ENCODE data around the gene BMPR1A. TPM values are rescaled to one million over a fixed set of nuclear protein-coding genes. Genes with fewer than 3 reads are reported as not detected.

BMPR1A gene
- total RNA-seq, 1 experiment from 2014 or later: 104 TPM

DNA sequence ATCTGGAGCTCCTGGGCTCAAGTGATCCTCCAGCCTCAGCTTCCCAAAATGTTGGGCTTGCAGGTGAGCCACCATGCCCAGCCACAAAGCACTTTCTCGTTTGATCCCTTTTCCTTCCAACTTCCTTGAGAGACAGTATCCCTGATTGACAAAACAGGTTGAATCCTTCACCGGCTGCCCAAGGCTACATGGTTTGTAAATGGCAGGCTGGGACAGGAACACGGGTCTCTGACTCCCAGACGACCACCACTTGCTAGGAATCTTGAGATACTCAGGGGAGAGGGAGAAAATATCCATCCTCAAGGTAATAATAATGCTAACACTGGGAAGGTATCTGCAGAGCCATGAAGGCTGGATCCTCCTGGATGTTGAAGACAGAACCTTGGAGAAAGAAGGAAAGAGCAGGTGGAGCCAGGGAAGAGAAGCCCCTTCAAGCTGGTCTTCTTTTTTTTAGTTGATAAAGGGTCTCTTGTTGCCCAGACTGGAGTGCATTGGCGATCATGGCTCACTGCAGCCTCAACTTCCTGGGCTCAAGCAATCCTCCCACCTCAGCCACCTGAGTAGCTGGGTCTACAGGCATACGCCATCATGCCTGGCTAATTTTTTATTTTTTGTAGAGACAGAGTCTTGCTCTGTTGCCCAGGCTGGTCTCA, 181.2 kb downstream of the BMPR1A start (continued):
- TF ChIP-seq ZNF532 (CRISPR knock-in tag; IDR thresholded peaks at IDR 0.05; ENCODE audit: borderline replicate concordance) (no peak), FOXP1 (CRISPR knock-in tag; IDR thresholded peaks at IDR 0.05; ENCODE audit: borderline replicate concordance) (no peak), HMGA2 (CRISPR knock-in tag; IDR thresholded peaks at IDR 0.05) (no peak), NFE2L1 (CRISPR knock-in tag; IDR thresholded peaks at IDR 0.05) (no peak)
- TF ChIP-seq, protein P1, sequence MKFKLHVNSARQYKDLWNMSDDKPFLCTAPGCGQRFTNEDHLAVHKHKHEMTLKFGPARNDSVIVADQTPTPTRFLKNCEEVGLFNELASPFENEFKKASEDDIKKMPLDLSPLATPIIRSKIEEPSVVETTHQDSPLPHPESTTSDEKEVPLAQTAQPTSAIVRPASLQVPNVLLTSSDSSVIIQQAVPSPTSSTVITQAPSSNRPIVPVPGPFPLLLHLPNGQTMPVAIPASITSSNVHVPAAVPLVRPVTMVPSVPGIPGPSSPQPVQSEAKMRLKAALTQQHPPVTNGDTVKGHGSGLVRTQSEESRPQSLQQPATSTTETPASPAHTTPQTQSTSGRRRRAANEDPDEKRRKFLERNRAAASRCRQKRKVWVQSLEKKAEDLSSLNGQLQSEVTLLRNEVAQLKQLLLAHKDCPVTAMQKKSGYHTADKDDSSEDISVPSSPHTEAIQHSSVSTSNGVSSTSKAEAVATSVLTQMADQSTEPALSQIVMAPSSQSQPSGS (CRISPR knock-in tag; IDR thresholded peaks at IDR 0.05; ENCODE audit: borderline replicate concordance, low read depth): no peak

DNA sequence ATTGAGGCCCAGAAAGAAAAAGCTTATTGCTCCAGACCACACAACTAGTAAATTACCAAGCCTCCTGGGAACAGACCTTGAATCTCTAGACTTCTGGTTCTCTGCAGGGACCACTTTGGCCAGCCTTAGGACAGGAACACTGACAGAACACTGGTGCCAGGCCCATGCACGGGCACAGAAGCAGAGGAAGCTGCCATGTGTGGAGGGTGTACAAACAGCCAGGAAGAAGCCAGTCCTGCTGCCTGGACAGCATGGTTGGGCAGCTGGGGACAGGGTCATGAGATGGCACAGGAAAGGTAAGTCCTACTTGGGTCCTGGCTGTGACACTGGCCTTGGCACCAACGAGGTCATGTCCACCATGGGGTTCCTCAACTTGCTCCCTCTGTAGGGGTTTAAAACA, 181.8 kb downstream of the BMPR1A start:
- ATAC-seq (no peak), DNase-seq (ENCODE audit: low spot score) (peak; percentile 7)
- ChIA-PET POLR2A (interaction anchor here (0.9 kb wide), 1 partner anchor 16 kb away, joined by 11 read pairs; no protein-coding TSS in a partner anchor), CTCF (interaction anchor here (0.7 to 13.1 kb wide), 6 partner anchors 16 to 245 kb away, joined by 3 to 462 read pairs (median 5); partner anchors contain the start of genes ADIRF and SNCG)
- Mint-ChIP-seq H3K4me1 (no peaks in the 10 kb centered on the region; the same call in 1 of the 2 replicates), H3K36me3 (no peaks in the 10 kb centered on the region), H3K9me3 (0 out of 2 replicates have a peak, but pooled peaks cover 4% of the 10 kb centered on the region), H3K4me3 (no peak overlapping the region), H3K27me3 (ENCODE audit: low read depth) (no peaks in the 10 kb centered on the region; the same call in 1 of the 2 replicates), H3K27ac (no peak overlapping the region)
- no peak for TF ChIP-seq ETV6 (CRISPR knock-in tag; IDR thresholded peaks at IDR 0.05)
- TF ChIP-seq TCF7 (CRISPR knock-in tag; IDR thresholded peaks at IDR 0.05; ENCODE audit: low read depth): no peak
- no peak for TF ChIP-seq ZNF219 (CRISPR knock-in tag; IDR thresholded peaks at IDR 0.05; ENCODE audit: borderline replicate concordance)
- TF ChIP-seq PRRX2 (CRISPR knock-in tag; IDR thresholded peaks at IDR 0.05): no peak
- TF ChIP-seq CREB1 (CRISPR knock-in tag; IDR thresholded peaks at IDR 0.05): no peak
- no peak for TF ChIP-seq ZNF671 (CRISPR knock-in tag; IDR thresholded peaks at IDR 0.05)
- TF ChIP-seq ZNF232 (CRISPR knock-in tag; IDR thresholded peaks at IDR 0.05): no peak
- no peak for TF ChIP-seq ZBTB43 (CRISPR knock-in tag; IDR thresholded peaks at IDR 0.05)
- TF ChIP-seq FOXP1 (CRISPR knock-in tag; IDR thresholded peaks at IDR 0.05; ENCODE audit: borderline replicate concordance): no peak
- no peak for TF ChIP-seq ELF4 (CRISPR knock-in tag; IDR thresholded peaks at IDR 0.05; ENCODE audit: low read depth)
- no peak for TF ChIP-seq ZSCAN18 (CRISPR knock-in tag; IDR thresholded peaks at IDR 0.05)
- TF ChIP-seq ARID4B (CRISPR knock-in tag; IDR thresholded peaks at IDR 0.05; ENCODE audit: borderline replicate concordance): no peak
- TF ChIP-seq, protein P2, sequence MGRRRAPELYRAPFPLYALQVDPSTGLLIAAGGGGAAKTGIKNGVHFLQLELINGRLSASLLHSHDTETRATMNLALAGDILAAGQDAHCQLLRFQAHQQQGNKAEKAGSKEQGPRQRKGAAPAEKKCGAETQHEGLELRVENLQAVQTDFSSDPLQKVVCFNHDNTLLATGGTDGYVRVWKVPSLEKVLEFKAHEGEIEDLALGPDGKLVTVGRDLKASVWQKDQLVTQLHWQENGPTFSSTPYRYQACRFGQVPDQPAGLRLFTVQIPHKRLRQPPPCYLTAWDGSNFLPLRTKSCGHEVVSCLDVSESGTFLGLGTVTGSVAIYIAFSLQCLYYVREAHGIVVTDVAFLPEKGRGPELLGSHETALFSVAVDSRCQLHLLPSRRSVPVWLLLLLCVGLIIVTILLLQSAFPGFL (CRISPR knock-in tag; IDR thresholded peaks at IDR 0.05; ENCODE audit: borderline replicate concordance): no peak
- no peak for TF ChIP-seq NR1H2 (CRISPR knock-in tag; IDR thresholded peaks at IDR 0.05)
- no peak for TF ChIP-seq MYBL2 (CRISPR knock-in tag; IDR thresholded peaks at IDR 0.05)
- TF ChIP-seq GABPB1 (CRISPR knock-in tag; IDR thresholded peaks at IDR 0.05): no peak
